ENCODE measurements around the gene DIPK1B.
A peak's percentile ranks its signal among the peaks of the same experiment; 100 is the strongest.

The DIPK1B gene

DNA sequence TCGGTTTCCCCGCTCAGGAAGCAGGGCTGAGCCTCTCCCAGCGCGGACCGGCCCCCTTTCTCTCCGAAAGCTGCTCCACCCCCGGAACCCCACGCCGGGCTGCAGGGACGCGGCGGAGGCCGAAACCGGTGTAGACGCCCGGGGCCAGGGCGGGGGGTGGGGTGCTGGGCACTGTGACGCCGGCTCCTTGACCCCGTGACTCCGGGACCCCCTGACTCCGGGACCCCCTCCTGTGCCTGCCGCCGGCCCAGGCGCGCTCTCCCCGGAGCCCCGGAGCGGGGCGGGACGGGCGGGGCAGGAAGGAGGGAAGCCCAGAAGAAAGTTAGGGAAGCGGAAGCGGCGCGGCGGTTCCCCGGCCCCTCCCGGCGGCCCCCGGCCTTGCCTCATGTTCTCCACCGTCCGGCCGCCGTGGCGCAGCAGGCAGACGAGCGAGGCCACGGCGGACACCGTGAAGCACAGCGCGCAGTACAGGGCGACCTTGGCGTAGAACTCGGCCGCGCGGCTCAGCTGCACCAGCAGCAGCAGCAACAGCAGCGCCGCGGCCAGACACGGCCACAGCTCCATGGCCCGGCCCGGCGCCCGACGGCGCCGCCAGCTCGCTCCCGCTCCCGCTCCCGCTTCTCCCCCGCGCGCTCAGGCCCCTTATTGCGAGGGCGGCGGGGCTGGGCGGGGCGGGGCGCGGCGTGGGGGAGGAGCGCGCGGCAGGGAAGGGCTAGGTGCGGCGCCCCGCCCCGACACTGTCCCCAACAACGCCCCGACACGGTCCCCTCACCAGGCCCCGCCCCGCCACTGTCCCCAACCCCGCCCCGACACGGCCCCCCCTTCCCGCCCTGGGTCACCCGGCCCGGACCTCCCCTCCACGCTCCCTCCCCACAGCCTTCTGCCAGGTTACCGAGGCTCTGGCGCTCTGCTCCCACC is 25.3 kb upstream of the DIPK1B start, which contains the start of gene AGPAT2:
Gene AGPAT2 (minus strand): TSS at position 664 of the 918 bp plus-strand sequence. CDS start 100 bp downstream, at position 564.
- DNase-seq: peak; percentile 19

GRCh38 chr9:136687721-136688223 is 24.6 kb upstream of the DIPK1B start:
- no peak for DNase-seq

DNA sequence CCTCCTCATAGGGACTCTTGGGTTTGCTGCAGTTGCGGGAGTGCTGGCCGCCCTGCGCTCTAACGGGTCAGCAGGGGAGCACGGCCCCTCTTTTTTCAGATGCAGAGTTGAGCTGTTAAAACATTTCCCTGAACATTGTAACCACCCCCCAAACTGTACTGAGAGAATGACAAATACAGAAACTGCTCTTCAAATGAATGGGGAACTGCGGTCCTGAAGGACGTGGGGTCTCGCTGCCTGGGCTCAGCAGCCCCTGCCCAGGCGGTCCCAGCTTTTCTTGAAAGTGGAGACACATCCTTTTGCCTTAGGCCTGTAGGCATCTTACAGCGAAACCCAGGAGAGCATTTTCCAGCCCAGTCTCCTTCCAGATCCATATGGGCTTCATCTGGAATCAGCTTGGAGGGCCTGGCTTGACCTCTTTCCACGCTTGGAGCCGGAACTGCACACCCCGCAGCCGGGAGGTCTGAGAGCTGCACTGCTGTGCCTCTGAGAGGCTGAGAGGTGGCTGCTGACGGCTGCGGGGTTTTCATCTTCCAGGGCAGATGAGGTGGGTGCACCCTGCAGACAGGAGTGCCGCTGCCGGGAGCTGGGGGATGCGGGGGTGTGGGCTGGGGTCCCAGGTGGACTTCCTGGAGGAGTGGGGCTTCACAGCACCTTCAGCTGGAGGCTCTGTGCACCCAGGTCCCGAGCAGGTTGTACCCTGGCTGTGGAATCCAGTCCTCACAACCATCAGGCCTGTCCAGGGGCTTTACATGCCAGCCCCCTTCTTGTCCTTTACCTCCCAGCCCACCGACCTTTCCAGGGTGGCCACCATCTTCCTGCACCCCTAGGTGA is 23.9 kb upstream of the DIPK1B start:
- no peak for DNase-seq

GRCh38 chr9:136689108-136689460 is 23.3 kb upstream of the DIPK1B start:
- no peak for DNase-seq

DNA sequence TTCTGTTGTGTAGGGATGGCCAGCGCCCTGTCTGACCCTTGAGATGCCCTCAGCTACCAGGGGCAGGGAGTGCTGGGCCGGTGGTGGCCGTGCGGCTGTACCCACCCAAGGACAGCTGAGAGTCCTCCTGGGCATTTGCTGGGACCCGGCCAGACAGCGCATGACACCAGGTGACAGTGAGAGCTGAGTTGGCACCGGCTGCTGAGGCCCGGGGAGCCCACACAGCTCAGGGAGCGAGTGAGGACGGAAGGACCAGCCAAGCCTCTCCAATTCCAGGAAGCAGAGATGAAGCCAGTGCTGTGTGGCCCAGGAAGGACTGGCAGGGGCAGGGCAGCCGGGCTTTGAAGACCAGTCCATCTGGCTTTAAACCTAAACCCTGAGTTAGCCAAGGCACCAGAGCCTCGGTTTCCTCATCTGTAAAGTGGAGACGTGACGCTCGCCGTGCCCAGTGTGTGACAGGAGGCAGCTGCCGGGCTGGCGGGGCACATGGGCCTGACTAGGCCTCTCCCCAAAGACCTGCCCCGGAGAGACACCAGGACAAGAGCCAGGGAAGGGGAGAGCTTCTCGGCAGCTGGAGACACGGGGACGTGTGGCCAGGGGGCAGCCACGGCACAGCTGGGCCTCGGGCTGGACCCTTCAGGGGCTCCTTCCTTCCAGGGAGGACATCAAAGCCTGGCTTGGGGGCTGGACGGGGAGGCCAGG is 22.1 kb upstream of the DIPK1B start:
- no peak for DNase-seq

GRCh38 chr9:136690806-136691261 is 21.5 kb upstream of the DIPK1B start:
- no peak for DNase-seq

- DNase-seq: no peak
Measured at GRCh38 chr9:136691316-136692184, 20.8 kb upstream of the DIPK1B start.

GRCh38 chr9:136692185-136693134 is 19.9 kb upstream of the DIPK1B start:
- no peak for DNase-seq

- DNase-seq: no peak
Measured at GRCh38 chr9:136693135-136693489, 19.3 kb upstream of the DIPK1B start.

GRCh38 chr9:136693490-136694162 is 18.7 kb upstream of the DIPK1B start:
- no peak for DNase-seq

DNA sequence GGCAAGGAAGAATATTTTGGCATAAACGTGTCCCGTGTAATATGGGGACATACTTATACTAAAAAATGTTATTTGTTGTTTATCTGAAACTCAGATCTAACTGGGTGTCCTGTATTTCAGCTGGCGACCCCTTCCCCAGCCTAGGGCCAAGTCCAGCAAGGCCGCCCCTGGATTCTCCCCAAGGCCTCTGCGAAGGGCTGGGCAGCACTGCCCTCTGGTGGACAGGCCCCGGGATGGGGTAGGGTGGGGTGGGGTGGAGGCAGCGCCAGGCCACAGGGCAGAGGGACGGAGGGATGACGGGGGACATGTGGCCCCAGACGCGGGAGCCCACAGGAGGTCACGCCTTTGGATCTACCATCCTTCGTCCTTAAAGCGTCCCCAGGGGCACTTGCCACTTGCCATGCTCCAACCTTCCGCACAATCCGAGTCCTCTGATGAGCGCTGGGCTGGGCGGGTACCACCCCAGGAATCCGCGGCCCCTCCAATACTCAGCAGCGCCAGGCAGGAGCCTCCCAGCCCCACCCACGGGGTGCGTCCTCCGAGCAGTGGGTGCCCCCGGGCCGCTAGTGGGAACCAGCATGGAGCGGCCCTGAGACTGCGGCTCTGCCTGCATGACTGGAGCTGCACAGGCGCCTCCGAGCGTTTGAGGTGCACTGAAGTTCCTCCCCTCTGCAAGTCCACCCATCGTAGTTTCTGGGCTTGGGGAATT is 18.1 kb upstream of the DIPK1B start:
- no peak for DNase-seq

DNA sequence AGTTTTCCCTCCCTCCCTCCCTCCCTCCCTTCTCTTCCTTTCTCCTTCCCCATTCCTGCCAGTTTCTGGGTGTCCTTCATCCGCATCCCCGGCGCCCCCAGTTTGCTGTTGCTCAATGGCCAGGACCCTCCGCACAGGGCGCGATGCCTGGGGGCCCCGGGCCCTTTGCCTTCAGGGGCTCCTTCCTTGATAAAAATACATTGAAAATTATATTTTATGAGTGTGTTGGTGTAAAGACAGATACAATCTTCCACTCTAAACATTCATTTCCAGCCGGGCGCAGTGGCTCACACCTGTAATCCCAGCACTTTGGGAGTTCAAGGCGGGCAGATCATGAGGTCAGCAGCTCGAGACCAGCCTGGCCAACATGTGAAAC is 17.5 kb upstream of the DIPK1B start:
- DNase-seq: no peak

DNA sequence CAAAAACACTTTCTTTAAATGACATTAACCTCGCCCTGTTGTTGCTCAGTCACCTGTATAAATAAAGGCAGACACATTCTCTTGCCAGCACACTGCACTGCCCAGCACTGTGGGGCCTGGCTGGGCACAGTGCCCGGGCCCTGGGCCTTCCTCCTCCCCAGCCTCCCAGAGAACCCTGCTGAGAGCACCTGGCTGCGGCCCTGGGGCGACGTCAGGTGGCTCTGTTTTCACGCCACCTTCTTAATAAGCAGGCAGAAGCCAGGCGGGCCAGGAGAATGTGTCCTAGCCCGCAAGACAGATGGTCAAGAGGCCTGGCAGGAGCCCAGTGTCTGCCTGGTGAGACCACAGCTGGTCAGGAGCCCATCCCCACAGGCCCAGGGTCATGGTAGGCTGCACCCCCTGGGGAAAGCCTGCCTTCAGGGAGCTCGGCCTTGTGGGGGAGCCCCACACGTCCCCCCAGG is 16.9 kb upstream of the DIPK1B start:
- DNase-seq: no peak

- no peak for DNase-seq
Measured at GRCh38 chr9:136695955-136696354, 16.4 kb upstream of the DIPK1B start.

DNA sequence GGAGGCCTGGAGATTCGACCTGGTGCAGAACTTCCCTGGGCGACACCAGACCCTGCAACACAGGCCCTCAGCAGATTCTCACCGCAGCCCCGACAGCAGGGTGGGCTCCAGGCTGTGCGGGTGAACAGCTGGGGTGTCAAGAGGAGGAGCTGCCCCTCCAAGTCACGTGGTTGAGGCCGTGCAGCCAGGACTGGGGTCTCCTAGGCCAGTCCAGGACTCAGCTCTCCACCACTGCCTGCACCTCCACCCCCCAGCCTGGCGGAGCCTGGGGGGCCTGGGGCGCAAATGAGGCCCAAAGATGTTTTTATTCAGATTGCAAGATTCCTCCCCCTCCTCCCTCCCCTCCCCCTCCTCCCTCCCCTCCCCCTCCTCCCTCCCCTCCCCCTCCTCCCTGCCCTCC is 15.9 kb upstream of the DIPK1B start:
- no peak for DNase-seq

DNA sequence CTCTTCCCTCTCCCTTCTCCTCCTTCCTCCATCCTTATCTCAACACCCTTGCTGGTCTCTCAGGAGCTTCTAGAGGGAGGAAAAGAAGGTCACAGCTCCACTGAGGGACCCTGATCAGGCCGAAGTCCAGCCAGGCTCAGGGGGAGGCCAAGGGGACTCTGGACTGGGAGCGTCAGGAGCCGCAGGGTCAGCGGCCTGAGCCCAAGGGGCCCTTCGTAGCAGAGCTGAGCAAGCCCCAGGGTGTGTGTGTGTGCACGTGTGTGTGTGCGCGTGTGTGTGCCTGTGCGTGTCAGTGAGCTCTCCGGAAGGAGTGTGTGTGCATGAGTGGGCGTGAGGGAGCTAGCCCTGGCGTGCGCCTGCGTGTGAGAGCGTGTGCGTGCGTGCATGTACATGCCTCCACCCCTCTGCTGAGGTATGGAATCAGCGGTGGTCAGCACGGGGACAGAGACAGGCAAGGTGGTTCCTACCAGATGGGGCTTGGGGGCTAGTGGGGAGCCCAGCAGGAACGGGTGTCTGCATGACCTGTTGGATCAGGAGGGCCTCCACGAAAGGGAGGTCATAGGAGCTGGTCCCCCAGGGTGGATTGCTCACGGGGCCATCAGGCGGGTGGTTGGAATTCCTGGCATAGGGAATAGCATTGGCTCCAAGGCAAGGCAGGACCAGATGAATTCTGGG is 15.1 kb upstream of the DIPK1B start:
- no peak for DNase-seq

- DNase-seq: no peak
Measured at GRCh38 chr9:136697821-136698526, 14.4 kb upstream of the DIPK1B start.

DNA sequence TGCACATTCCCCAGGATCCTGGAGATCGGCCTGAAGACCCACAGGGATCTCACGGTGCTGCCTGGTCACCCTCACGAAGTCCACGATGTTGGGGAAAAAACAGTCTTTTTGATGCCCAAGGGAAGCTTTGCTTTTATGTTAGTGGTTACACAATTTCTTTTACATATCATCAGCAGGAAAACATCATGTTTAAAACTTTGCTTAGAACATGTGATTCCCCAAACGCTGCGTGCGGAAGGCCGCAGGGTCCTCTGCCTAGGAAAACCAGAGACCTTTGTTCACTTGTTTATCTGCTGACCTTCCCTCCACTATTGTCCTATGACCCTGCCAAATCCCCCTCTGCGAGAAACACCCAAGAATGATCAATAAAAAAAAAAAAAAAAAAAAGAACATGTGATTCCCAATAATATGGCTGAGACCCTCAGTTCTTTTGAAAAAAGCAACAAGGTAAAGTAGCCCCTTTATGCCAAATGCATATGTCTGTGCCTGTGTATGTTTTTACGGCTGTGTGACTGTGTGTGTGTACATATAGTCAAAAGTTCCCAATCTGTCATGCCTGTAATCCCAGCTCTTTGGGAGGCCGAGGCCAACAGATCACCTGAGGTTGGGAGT is 13.6 kb upstream of the DIPK1B start:
- no peak for DNase-seq

Data from fibroblast of upper back skin (primary cell).